Measurements from ENCODE around the gene VEZT. TPM values are rescaled to one million over a fixed set of nuclear protein-coding genes. Genes with fewer than 3 reads are reported as not detected.

Gene VEZT
- total and polyA plus RNA-seq, 9 of the 15 experiments (the other 6 are each of a cell fraction or from before 2014, with no cell fraction given) = 16.1 to 61.5 (median 32.6) TPM

DNA sequence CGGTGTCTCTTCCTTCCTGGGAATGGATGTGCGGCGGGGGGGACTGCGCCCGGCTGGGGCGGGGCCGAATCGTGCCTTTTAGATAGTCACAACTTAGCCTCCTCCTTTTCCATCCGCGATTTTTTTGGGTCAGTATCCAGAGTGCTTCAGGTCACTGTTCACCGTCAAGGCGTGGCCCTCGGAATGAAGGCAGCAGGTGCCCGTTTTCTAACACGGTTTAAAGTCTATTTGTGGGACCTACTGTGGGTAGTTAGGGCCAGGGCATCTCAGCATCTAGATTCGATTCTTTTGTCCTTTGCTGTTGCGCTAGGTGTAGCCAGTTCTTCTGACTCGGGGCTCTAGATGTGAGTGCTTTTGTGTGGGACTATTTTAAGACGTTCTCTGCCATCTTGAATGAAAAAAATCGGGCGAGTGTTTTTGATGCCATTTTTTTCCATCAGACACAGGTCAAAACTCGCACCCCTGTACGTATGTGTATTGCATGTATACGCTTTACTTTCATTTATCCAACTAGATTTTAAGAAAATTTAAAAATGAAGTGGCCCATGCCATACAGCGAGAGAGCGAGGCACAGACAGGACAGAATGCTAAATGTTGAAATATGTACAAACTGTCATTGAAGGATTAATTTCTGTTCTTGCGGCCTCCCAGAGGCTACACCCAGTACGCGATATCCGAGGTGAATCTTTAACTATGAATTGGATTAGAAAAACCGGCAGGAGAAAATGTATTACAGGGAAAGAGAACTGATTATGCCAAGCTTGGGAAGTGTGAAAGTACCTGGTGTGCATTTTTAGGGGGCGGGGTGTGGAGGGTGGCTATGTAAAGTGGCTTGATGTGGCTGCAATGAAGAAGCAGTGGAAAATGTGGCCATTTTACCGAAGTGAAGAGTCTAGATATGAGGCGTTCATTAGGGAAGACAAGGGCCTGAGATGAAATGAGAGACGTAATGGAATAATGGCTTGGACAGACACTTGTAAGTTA is 835 bp downstream of the VEZT start (continued):
- TF ChIP-seq PTTG1 (tag; IDR thresholded peaks at IDR 0.05; ENCODE audit: low read depth) (no peak), NONO (IDR thresholded peaks at IDR 0.05; ENCODE audit: low read depth in 2 of 2, low read length in 1 of 2) (no peak), FOXJ3 (CRISPR knock-in tag; IDR thresholded peaks at IDR 0.05) (no peak), RFX5 (IDR thresholded peaks at IDR 0.05; ENCODE audit: low read depth, low read length) (no peak), MYNN (IDR thresholded peaks at IDR 0.05) (no peak), MYNN (CRISPR knock-in tag; IDR thresholded peaks at IDR 0.05) (no peak), FOSL1 (tag; conservative IDR thresholded peaks at IDR 0.05) (no peak), NFYB (IDR thresholded peaks at IDR 0.05; ENCODE audit: extremely low read depth, insufficient read length) (no peak), MCM7 (IDR thresholded peaks at IDR 0.05) (no peak), C11orf30 (IDR thresholded peaks at IDR 0.05; ENCODE audit: low read depth) (no peak), SIN3B (IDR thresholded peaks at IDR 0.05; ENCODE audit: low read depth) (no peak), XRCC3 (IDR thresholded peaks at IDR 0.05) (no peak), RAD51 (IDR thresholded peaks at IDR 0.05; ENCODE audit: borderline replicate concordance, low read depth) (no peak), COPS2 (conservative IDR thresholded peaks at IDR 0.05) (no peak), ZNF707 (CRISPR knock-in tag; conservative IDR thresholded peaks at IDR 0.05) (no peak), ZNF174 (CRISPR knock-in tag; IDR thresholded peaks at IDR 0.05) (no peak), MTA1 (IDR thresholded peaks at IDR 0.05; ENCODE audit: borderline replicate concordance) (no peak)
- TF ChIP-seq, protein P1, sequence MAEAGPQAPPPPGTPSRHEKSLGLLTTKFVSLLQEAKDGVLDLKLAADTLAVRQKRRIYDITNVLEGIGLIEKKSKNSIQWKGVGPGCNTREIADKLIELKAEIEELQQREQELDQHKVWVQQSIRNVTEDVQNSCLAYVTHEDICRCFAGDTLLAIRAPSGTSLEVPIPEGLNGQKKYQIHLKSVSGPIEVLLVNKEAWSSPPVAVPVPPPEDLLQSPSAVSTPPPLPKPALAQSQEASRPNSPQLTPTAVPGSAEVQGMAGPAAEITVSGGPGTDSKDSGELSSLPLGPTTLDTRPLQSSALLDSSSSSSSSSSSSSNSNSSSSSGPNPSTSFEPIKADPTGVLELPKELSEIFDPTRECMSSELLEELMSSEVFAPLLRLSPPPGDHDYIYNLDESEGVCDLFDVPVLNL (CRISPR knock-in tag; IDR thresholded peaks at IDR 0.05; ENCODE audit: low read depth) = no peak
- TF ChIP-seq, protein P2, sequence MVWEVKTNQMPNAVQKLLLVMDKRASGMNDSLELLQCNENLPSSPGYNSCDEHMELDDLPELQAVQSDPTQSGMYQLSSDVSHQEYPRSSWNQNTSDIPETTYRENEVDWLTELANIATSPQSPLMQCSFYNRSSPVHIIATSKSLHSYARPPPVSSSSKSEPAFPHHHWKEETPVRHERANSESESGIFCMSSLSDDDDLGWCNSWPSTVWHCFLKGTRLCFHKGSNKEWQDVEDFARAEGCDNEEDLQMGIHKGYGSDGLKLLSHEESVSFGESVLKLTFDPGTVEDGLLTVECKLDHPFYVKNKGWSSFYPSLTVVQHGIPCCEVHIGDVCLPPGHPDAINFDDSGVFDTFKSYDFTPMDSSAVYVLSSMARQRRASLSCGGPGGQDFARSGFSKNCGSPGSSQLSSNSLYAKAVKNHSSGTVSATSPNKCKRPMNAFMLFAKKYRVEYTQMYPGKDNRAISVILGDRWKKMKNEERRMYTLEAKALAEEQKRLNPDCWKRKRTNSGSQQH (CRISPR knock-in tag; IDR thresholded peaks at IDR 0.05) = no peak
- TF ChIP-seq, protein P3, sequence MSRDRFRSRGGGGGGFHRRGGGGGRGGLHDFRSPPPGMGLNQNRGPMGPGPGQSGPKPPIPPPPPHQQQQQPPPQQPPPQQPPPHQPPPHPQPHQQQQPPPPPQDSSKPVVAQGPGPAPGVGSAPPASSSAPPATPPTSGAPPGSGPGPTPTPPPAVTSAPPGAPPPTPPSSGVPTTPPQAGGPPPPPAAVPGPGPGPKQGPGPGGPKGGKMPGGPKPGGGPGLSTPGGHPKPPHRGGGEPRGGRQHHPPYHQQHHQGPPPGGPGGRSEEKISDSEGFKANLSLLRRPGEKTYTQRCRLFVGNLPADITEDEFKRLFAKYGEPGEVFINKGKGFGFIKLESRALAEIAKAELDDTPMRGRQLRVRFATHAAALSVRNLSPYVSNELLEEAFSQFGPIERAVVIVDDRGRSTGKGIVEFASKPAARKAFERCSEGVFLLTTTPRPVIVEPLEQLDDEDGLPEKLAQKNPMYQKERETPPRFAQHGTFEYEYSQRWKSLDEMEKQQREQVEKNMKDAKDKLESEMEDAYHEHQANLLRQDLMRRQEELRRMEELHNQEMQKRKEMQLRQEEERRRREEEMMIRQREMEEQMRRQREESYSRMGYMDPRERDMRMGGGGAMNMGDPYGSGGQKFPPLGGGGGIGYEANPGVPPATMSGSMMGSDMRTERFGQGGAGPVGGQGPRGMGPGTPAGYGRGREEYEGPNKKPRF (IDR thresholded peaks at IDR 0.05; ENCODE audit: low read depth, low read length) = no peak
- TF ChIP-seq, protein P4, sequence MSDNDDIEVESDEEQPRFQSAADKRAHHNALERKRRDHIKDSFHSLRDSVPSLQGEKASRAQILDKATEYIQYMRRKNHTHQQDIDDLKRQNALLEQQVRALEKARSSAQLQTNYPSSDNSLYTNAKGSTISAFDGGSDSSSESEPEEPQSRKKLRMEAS (CRISPR knock-in tag; IDR thresholded peaks at IDR 0.05) = no peak
- TF ChIP-seq, protein P5, sequence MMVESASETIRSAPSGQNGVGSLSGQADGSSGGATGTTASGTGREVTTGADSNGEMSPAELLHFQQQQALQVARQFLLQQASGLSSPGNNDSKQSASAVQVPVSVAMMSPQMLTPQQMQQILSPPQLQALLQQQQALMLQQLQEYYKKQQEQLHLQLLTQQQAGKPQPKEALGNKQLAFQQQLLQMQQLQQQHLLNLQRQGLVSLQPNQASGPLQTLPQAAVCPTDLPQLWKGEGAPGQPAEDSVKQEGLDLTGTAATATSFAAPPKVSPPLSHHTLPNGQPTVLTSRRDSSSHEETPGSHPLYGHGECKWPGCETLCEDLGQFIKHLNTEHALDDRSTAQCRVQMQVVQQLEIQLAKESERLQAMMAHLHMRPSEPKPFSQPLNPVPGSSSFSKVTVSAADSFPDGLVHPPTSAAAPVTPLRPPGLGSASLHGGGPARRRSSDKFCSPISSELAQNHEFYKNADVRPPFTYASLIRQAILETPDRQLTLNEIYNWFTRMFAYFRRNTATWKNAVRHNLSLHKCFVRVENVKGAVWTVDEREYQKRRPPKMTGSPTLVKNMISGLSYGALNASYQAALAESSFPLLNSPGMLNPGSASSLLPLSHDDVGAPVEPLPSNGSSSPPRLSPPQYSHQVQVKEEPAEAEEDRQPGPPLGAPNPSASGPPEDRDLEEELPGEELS (CRISPR knock-in tag; IDR thresholded peaks at IDR 0.05; ENCODE audit: borderline replicate concordance) = no peak

Data from K562 (cell line).